ENCODE measurements around the gene SHISA2. TPM values are rescaled to one million over a fixed set of nuclear protein-coding genes. Genes with fewer than 3 reads are reported as not detected.

Gene SHISA2
- total and polyA plus RNA-seq, 4 donors: 0.68 to 20.1 (median 8.8) TPM

DNA sequence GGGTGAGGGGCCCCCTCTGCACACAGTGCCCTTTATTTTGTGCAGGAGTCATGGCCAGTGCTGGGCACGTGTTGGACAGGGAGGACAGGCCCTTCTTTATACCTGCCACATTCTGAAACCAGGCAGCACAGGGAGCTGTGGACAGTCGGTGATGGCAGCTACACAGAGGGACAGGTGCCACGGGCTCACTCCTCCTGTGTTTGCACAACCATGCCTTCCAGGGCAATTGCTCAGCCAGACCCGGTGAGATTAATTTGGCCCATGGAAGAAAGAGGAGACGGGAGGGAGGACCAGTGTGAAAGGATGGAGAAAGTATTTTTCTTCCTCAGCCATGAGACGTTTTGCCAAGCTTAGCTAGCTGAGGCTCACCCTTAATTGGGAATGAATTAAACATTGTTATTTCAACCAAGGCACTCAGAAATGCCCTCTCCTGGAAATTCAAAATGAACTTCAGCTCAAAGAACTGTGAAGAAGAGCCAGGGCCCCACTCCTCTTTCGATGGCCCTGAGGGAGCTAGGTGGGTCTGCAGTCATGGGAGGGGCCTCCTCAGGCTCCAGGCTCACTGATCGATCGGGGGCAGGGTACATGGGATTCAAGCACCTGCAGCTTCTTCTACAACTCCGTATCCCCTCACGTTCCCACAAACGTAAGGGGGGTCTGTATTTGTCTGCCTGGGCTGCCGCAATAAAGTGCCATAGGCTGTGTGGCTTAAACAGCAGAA, 41.2 kb downstream of the SHISA2 start:
- Histone ChIP-seq H3K9ac (ENCODE audit: insufficient read depth in 1 of 2, low read length in 2 of 2) (no peak overlapping the region), H3K4me3 (no peak overlapping the region), H3K9me3 (ENCODE audit: control insufficient read depth in 4 of 4, insufficient read depth in 3 of 4, low read length in 3 of 4) (no peaks in the 10 kb centered on the region), H3K36me3 (ENCODE audit: control insufficient read depth in 4 of 4, insufficient read depth in 4 of 4, low read length in 4 of 4) (no peaks in the 10 kb centered on the region), H3K27ac (ENCODE audit: low read depth in 1 of 2, low read length in 1 of 2) (no peak overlapping the region), H3K27me3 (ENCODE audit: control insufficient read depth in 3 of 3, insufficient read depth in 3 of 3, low read length in 2 of 3) (no peaks in the 10 kb centered on the region), H3K4me1 (ENCODE audit: control insufficient read depth in 5 of 5, insufficient read depth in 5 of 5, low read length in 5 of 5) (peaks cover 0 to 27% (median 8%) of the 10 kb centered on the region in 5 donors)
- DNase-seq (no peak), ATAC-seq (ENCODE audit: insufficient read depth, low FRiP score) (no peak)
- WGBS, 2 donors: 84 to 88% methylated on average over 13 of the region's 13 CpGs
- TF ChIP-seq CTCF (IDR thresholded peaks at IDR 0.05; ENCODE audit: control extremely low read depth, extremely low read depth): no peak

DNA sequence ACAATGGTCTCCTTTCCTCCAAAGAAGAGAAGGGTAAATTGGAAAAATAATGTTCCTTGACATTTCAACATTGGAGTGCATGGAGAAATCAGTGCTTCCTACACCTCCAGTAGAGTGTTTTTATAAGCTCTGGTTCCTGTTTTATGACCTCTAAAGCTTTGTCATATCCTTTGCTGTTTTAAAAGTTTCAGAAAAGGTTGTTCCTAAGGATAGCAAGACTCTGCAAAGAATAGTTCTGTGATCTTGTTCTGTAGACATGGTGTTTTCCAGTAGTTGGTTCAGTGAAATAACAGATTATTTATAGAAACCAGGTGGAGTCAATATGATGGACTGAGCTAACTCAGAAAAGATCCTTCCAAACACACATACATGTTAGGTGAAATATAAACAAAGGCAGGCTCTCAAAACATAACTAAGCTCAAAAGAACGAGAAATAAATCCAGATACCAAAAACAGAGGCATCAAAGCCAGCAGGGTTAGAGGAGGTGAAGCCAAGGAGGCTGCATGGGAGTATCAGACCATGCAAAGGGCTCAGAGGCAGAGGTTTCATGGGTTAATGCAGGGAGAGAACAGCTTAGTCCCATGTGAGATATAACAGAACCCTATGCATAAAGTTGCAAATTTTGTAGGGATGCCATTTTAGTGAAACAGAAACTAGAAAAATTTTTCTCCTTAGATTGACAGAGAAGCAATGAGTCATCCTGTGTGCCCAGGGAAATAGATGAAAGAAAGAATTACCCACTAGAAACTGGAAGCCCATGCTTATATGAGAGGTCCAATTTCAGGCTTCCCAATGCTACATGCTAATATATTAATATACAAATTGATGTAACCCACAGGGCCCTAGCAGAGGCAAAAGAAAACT, 44.3 kb downstream of the SHISA2 start:
- H3K27ac ChIP-seq (ENCODE audit: low read depth in 1 of 2, low read length in 1 of 2): no peak overlapping the region
- WGBS, 2 donors: 19 to 58% methylated on average over 1 of the region's 1 CpG
- H3K4me1 ChIP-seq (ENCODE audit: control insufficient read depth in 5 of 5, insufficient read depth in 5 of 5, low read length in 5 of 5): peaks cover 0 to 8% (median 0%) of the 10 kb centered on the region in 5 donors
- DNase-seq (no peak), ATAC-seq (ENCODE audit: insufficient read depth, low FRiP score) (no peak)
- TF ChIP-seq CTCF (IDR thresholded peaks at IDR 0.05; ENCODE audit: control extremely low read depth, extremely low read depth): no peak
- no peak overlapping the region for H3K9ac ChIP-seq (ENCODE audit: insufficient read depth in 1 of 2, low read length in 2 of 2)
- peaks cover 0 to 3% (median 0%) of the 10 kb centered on the region in 4 donors for H3K9me3 ChIP-seq (ENCODE audit: control insufficient read depth in 4 of 4, insufficient read depth in 3 of 4, low read length in 3 of 4)
- no peaks in the 10 kb centered on the region for H3K36me3 ChIP-seq (ENCODE audit: control insufficient read depth in 4 of 4, insufficient read depth in 4 of 4, low read length in 4 of 4)
- H3K27me3 ChIP-seq (ENCODE audit: control insufficient read depth in 3 of 3, insufficient read depth in 3 of 3, low read length in 2 of 3): no peaks in the 10 kb centered on the region
- no peak overlapping the region for H3K4me3 ChIP-seq

Other genes starting within 250 kb of the SHISA2 start
- gene RNF6, start 170.3 kb upstream of the SHISA2 start, total RNA-seq: 10 to 100 TPM; 28.7 to 32.5 TPM
- 10 to 100 TPM; 14.7 to 20.7 TPM for gene RNF6, start 170.3 kb upstream of the SHISA2 start, polyA plus RNA-seq
- 10 to 100 TPM in 1 of 2 donors, 1 to 10 TPM in 1; 9.8 to 12.7 TPM for gene CDK8, start 202.1 kb upstream of the SHISA2 start, total RNA-seq
- gene CDK8, start 202.1 kb upstream of the SHISA2 start, polyA plus RNA-seq: 1 to 10 TPM; 7.1 to 9.5 TPM